ENCODE data around the gene DYNLT4.

GRCh38 chr1:44786841-44787426 is 20.2 kb downstream of the DYNLT4 start:
- TF ChIP-seq CTCF (IDR thresholded peaks at IDR 0.05 in 8 of 11, conservative IDR thresholded peaks at IDR 0.05 in 3 of 11) (no peak), POLR2A (IDR thresholded peaks at IDR 0.05) (no peak), POLR2AphosphoS5 (IDR thresholded peaks at IDR 0.05) (no peak)

Data from spleen (tissue), 7 donors.